Erythroblast (primary cell): ENCODE results near the gene ARHGEF1.

ENCODE experiments used
- GATA1 ChIP-seq: IDR thresholded peaks from 2 replicates; pipeline ENCODE4 v1.6.1; 2011; ENCODE audit warnings: low read depth, mild to moderate bottlenecking, control low read depth, low read length, moderate library complexity
- POLR2A ChIP-seq: IDR thresholded peaks from 2 replicates; pipeline ENCODE4 v1.6.1; 2011; ENCODE audit warnings: mild to moderate bottlenecking, low read length

- TF ChIP-seq POLR2A (no peak), GATA1 (no peak)
These were observed 35.5 kb upstream of the ARHGEF1 start for GRCh38 chr19:41847351-41848105.
